ENCODE measurements around the gene KAT7.
"Not testable (repeated sequence)": the region's sequence is repeated elsewhere in the genome, so short reads cannot be mapped to it uniquely, and the experiment has no call there.

KAT7 gene

DNA sequence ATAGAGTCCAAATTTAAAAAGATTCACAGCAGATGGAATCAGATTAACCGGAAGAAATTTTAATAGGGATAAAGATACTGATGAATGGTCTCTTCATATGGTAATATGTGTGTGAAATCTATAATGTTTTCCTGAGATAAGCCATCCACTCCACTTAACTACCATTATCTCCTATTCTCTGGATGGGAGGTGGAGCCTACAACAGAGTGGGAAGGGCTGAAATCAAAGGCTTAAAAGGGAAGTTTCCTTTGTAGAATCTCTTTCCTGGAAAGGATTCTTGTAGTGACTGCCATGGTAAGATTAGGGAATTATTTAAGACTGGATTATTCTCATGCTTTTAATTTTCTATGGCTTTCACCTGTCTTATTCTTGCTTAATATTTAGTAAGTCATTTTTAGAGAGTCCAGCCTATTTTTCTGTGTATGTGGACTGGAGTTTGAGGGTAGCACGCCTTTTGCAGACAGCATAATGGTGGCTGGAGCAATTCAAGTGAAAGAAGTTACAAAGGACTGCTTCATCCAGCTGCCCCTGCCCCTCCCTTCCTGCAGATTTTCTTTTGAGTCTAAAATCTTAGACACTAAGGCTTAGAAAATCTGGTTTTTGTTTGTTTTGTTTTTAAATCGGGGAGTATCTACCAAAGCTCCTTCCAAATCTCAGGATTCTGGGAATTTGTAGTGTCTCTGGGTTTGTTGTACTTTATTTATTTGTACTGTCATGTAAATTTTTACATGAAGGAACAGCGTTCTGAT lies 26.5 kb downstream of the KAT7 start:
- no peak for DNase-seq

DNA sequence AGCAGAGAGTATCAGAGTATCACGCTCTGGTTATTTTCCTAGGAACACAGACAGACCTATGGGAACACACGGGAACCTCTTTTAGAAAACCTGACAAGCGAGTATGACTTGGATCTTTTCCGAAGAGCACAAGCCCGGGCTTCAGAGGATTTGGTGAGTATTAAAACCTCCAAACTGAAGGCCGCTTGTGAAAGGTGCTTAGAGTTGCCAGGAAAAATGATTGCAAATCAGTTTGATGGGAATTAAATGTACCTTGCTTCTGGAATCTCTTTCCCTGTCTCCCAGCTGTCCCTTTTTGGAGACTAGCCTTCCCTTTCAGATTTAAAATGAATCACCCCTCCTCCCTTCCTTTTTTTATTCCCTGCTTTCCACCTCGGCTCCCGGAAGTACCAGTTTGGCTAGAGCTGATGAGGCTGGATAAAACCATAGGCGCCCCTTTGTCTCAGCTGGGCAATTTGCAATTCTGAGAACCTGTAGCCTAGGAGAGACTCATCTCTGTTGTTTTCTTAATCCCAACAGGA lies 27.3 kb downstream of the KAT7 start:
- no peak for DNase-seq

DNA sequence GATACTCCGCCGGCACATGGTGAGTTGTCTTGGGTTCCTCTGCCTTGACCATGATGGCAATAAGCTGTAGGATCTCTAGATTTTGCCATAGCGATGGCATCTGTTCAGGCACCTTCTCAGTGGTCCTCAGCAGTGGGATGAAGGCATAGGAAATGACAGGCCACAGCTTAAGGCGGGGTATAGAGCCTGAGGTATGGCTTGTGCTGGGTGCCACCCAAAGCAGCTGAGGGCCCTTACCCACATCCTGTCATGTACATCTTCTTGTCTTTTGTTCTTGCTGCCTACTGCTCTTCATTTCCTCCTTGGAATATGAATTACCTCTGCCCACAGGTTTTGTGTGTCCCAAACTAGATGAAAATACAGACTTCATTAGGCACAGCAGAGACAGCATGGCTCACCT lies 29.5 kb downstream of the KAT7 start:
- DNase-seq = no peak

DNA sequence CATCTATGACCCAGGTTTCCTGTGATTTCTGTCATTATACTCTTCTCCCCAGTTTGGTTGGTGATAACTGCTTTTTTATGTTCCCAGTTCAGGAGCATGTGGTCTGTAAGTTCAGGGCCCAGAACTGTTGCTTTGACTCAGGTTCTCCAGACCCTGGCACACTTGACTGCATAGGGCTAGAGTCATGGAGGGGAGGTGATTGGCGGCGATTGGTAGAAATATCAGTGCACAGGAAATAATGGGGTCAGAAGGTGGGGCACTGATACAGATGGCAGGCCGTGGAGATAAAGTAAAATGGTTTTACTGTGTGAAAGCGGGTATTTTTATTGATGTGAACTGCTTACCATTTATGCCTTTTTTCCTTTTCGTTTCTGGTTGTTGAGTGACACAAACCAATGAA lies 30.7 kb downstream of the KAT7 start:
- DNase-seq = no peak

DNA sequence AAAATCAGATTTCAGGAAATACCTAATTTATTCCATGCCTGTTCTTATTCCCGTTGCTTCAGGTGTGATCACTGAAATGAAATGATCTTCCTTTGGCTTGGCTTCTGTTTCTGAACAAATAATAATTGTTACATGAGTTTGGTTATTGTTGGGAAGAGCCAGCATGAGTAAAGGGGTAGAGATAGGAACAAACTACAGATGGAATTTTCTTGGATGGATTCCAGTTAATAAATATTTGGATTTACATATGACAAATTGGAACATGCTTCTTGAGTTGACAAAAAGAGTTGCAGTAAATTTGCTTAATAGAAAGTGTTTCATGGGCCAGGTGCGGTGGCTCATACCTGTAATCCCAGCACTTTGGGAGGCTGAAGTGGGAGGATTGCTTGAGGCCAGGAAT lies 31.2 kb downstream of the KAT7 start:
- no peak for DNase-seq

DNA sequence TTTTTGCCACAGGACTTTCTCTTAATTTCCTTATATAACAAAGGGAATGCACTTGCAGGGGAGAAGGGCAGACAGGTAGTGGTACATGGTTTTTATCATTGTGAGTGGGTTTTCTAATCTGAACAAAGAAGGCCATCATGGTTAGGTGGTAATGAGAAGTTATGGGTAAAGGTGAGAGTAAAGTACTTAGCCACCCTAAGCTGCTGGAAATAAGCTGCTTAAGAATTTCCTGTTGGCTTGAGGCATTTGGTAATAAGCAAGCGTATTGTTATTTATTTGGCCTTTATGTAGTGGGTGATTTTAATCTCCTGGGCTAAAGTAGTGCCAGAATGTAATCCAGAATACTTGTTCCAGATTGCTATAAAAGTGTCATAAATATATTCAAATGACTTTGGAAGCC lies 32.3 kb downstream of the KAT7 start:
- DNase-seq = no peak

DNA sequence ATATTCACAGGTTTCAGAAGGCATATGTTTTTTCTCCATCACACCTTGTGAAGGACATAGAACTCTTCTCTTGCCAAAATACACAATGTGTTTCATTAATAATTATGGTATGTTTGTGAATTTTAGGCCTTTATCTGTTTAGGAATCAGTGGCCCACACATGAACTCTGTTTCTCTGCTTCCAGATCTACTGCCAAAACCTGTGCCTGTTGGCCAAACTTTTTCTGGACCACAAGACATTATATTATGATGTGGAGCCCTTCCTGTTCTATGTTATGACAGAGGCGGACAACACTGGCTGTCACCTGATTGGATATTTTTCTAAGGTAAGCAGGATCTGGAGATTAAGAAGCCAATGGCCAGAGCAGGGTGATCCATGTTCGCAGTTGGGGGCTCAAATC lies 33.0 kb downstream of the KAT7 start:
- no peak for DNase-seq

DNA sequence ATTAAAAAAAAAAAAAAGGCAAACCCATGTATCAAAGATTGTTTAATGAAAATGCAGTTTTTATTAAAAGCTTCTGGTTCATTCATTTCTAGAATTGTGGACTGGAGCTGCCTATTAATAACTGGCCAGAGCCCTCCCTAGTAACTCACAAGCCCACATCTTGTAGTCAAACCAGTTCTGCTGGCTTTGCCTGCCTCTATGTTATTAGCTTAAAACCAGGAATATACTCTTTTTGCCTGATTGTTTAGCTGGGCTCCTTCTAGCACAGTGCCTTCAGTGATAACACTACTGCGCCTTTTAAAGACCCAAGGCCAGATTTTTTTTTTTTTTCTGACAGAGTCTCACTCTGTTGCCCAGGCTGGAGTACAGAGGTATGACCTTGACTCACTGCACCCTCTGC lies 33.4 kb downstream of the KAT7 start:
- no peak for DNase-seq

DNA sequence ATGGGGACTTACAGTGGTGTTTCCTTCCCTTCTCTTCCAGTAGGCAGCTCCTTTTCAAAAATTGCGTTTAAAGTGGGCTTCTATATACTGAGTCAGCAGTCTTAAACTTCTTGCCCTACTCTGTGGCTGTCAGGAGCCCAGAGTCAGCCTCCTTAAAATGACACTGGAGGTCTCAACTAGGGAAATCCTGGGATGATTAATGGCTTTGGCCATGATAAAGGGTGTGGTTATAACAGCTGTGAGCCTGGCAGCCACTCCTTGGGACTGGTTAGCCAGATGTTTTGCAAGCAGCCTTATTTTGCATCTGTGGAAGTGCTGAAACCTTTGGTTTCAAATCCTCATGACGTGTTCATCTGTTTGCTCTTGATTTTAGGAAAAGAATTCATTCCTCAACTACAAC lies 34.3 kb downstream of the KAT7 start:
- no peak for DNase-seq

DNA sequence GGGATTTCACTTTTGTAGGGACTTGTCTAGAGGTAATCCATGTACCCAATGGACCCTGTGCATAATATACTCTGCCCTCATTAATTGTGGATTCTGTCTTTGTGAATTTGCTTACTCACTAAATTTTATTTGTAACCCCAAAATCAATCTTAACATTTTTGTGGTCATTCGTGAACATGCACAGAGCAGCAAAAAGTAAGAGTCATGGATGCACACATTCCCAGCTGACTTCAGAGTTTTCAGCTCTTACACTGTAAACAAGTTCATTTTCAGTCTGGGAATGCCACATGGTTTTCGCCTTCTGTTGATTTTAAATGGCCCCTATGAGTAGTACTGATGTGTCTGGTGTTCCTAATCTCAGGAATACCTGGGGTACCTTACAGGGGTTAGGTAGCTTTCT lies 35.1 kb downstream of the KAT7 start:
- DNase-seq = no peak

DNA sequence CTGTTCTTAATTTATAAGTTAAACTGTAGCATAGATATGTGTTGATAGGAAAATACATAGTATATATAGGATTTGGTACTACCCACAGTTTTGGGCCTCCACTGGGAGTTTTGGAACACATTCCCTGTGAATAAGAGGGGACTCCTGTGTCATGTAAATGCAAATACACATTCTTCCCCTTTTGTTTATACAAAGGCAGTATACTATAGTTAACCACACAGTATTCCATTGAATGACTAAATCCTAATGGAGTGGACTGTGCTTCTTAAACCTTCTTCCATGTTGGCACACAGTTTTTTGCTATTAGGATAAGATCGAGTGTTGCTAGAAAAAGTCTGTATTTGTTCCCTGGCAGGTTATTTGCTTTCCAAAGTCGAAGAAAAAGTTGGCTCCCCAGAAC lies 37.2 kb downstream of the KAT7 start:
- DNase-seq = no peak

DNA sequence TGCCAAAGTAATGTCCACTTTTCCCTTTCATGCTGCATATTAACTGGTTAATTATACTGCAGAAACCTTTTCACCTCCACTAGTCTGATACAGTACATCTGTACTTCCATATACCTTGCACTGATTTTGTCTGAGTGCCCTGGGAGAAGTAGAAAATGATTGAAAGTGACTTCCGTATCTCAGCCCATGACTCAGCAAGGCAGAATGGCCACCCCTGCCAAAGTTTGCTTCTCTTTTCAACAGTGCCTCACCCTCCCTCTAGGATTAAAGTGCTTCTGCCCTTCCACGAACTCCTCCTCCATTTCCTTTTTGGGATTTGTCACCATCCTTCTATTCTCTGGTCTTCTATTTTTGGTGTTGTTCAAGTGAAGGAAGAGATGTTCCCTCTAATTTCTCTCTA lies 39.8 kb downstream of the KAT7 start:
- not testable (repeated sequence) for DNase-seq

DNA sequence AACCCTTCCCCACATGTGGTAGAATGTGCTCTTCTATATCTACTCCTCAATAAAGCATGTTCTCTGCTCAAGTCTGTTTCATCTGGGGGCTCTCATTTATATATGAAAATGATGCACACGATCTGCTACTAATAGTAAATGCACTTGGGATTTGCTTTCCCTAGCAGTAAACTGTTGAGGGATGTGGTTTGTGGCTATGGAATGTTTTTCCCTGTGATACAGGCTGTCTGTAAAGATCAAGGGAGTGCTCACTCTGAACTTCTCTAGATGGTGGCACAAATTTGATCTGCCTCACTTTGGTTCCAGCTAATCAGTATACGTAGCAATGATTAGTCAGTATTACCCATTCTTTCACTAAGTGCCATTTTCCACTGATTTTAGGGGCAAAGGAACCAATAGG lies 40.5 kb downstream of the KAT7 start:
- DNase-seq = no peak

DNA sequence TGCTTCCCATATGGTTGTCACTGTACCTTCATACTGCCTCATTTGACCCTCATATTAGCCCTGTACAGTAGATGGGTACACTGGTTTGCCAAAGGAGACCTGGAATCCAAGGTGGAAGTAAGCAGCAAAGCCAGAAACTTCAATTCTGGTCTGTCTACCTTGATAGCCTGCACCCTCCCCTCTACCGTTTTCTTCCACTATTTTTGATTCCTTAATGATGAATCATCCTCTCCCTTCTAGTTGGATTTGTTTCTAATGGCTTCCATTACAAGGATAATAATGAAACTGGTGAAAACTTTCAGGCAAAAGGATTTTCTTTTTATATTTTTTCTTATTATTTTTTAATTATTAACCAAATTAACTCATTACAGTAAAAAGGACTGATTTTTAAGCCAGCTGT lies 42.1 kb downstream of the KAT7 start:
- no peak for DNase-seq

DNA sequence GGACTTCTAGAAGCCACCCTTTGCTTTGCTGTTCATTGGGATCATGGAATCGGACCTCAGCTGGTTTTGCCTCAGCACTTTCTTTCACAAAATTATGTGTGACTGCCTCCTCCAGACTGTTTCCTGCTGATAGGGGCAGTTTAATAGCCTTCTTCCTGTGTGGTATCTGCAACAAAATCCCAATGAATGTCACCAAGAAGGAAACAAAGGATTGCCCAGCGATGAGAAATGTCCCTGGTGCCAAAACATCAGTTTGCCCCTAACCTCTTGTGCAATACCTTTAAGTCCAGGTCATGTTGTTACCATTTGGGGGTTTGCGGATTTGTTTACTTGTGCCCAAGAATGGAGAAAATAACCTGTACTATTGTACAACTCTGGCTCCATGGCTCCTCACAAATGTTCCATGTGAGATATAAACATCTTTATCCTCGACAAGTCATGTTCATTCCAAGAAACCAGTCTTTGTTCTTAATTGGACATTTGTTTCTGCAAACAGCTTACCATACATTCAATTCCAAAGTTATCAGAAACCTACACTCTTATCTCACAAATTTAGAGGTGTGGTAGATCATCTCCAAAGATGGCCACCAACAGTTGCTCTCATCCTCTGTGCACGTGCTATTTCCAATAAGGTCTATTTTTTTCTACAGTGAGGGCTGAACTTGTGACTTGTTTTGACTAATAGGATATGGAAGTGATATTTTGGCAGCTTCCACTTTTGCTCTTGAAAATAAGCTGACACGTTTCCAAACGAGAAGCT lies 44.5 kb downstream of the KAT7 start:
- no peak for DNase-seq

DNA sequence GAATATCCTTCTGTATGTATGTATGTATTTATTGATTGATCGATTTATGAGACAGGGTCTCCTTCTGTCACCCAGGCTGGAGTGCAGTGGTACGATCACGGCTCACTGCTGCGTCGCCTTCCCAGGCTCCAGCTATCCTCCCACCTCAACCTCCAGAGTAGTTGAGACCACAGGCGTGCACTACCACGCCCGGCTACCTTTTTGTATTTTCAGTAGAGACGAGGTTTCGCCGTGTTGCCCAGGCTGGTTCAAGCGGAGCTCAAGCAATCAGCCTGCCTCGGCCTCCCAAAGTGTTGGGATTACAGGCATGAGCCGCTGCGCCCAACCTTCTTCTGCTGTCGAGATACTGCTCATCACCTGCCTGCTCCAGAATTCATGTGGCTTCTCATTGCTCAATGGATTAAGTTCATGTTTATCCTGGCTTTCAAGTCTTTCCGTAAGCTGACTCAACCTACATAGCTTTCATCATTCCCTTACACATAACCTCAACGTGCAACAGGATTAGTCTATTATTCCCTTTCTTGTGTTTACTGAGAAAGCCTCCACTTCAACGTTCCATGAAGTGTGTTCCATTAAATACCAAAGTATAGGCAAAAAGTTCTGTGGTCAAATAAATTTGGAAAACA lies 45.8 kb downstream of the KAT7 start:
- DNase-seq = no peak

DNA sequence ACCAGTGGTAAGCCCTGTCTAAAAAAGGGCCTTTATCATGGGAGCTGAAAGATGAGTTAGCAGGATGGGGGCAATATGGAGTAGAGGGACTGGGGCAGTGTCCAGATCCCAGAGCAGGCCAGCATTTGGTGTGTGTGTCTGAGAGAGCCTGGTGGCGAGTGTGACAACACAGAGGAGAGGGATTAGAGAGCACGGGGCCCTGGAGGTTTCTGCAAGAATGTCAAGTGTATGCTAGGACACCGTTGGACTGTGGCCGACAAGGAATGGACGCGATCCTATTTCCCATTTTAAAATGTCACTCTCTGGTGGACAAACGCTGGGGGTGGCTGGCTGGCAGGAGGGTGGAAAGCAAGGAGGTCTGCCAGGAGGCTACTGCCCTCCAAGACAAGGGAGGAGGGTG lies 47.0 kb downstream of the KAT7 start:
- DNase-seq = no peak

DNA sequence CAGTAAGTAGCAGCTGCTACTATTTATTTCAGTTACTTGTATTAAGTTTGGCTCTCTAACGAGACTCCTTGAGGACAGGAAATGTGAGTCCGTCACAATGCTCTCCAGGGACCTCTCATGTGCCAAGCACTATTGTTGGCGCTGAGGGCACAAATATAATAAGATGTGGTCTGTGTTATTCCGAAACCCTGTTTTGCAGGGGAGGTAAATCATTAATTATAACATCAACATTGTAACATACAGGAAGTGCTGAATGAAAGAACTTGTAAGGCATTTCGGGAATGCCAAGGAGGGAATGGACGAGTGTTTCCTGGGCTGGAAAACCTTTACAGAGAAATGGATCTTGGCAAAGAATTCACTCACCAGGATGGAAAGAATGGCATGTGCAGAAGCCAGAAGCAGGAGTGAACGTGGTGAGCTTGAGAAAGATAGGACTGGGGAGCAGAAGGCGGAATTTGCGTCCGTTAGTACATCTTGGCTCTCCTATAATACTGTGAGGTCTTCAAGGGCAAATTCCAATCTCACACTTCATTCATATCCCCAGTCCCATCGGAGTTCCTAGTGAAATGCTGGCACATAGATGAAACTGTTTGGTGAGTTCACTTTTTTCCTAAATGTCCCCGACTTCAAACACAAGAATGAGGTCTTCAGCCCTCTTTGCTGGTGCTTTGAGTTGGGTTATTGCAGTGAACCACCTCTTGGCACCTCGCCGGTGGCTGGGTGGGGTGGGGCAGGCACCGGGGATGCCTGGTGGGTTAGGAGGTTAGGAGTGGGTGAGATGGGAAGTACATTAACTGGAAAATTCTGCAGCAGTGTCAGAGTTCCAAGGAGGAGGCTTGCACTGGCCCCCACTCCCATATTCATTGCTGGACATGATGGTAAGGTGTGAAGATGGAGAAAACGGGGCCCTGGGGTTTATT lies 47.9 kb downstream of the KAT7 start:
- DNase-seq = no peak

DNA sequence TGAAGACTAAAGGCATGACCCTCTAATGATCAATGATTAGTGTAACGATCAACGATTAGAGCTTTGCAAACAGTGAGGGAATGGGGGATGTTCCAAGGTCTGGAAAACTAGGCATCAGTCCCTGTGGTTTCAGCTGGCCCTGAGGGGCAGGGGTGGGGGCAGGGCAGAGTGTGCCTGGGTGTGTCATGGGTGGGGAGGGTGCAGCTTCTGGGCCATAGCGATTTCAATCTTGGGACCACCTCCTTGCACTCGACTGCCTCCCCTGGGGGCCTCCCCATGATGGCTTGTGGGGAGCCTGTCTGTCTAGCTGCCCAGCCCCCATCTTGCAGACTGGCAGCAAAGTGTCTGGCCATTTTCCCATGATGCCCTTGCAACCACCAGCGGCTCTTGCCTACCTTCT lies 51.0 kb downstream of the KAT7 start:
- DNase-seq = no peak

DNA sequence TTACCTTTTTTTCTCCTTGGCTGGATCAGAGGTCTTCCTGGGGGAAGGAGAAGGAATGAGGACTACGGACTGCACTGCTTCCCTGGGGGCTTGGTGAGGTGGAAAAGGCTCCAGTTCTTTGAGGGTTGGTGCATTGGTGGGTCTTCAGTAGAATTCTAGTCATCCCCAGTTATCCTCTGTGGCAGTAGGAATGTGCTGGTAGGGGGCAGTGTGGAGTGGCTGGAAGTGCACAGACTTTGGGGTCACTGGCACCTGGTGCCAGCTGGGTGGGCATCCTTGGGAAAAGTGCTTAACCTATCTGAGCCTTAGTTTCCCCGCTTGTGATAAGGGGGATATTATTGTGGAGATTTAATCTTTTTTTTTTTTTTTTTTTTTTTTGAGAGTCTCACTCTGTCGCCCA lies 53.1 kb downstream of the KAT7 start:
- DNase-seq = no peak

DNA sequence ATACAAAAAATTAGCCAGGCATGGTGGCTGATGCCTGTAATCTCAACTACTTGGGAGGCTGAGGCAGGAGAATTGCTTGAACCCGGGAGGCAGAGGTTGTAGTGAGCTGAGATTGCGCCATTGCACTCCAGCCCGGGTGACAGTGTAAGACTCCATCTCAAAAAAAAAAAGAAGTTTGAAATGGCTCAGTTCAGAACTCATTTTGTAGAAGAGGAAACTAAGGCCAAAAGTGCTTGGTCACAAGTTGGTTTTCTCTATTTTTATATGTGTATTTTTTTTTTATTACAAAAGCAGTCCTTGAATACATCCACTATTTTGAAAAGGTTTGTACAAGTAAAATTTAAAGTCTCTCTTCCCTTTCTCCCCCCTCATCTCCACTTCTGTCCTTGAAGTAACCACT lies 53.9 kb downstream of the KAT7 start:
- no peak for DNase-seq

DNA sequence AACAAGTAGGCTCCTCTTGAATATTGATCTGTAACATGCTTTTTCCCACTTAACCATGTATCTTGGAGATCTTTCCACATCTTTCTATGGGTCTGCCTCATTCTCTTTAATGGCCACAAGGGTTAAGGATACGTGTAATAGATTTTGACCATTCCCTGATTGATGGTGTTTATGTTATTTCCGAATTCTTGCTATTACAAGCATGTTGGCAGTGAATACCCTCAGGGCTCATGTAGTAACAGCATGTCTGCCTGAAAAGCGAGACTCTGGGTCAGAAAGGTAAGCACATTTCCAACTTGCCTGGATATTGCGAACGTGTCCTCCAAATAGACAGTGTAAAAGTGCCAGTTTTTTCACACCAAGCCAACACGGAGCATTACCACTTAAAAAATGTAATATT lies 54.4 kb downstream of the KAT7 start:
- DNase-seq = no peak

DNA sequence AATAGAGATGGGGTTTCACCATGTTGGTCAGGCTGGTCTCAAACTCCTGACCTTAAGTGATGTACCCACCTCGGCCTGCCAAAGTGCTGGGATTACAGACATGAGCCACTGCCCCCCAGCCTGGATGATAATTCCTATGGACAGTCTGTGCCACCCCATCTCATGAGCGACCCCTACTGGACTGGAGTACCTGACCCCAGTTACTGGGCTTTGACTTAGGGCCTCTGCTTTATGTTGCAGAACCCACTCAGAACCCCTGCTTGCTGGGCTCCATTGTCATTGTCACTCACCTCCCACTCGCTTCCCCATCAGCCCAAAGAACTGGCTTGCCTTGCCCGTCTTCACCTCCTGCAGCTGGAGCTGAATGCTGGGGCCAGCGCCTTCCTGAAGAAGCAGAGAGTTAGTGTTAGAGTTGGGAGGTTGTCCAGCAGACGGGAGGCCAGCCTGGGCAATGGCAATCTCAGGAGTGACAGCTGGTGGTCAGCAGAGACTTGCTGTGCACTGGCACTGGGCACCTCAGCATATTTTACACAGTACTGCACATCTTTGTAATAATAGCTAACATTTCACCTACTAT lies 55.4 kb downstream of the KAT7 start:
- no peak for DNase-seq

Measured in NCI-H774 (cell line).